ENCODE data around the gene ZNF785. TPM values are rescaled to one million over a fixed set of nuclear protein-coding genes. Genes with fewer than 3 reads are reported as not detected.

ZNF785 gene
- total and polyA plus RNA-seq, 2 donors from 2014 or later: 6.3 to 18.5 TPM

DNA sequence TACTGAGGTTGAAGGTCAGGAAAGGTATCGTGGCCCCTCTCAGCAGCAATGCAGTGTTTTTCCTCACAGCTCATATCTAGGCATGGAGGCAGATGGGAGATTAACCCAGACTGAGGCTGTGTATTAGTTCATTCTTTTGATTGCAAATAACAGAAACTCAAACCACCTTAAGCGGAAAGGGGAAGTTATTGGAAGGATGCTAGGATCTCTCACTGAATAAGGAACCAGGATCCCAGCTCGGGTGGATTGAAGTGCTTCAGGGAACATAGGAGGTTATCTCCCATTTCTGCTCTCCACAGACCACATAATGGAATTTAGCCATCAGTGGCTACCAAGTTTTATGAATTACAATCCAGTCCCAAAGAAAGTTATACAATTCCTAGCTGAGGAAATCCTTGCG is 16.5 kb upstream of the ZNF785 start:
- Histone ChIP-seq H3K4me1 (ENCODE audit: control insufficient read depth in 2 of 3, insufficient read depth in 2 of 3, low read depth in 1 of 3, low read length in 3 of 3) (peaks cover 0 to 13% (median 7%) of the 10 kb centered on the region in 3 donors), H3K9me3 (ENCODE audit: control insufficient read depth in 2 of 3, insufficient read depth in 1 of 3, low read length in 3 of 3) (no peaks in the 10 kb centered on the region), H3K4me3 (ENCODE audit: low read length in 3 of 3) (no peak overlapping the region), H3K27ac (ENCODE audit: low read depth in 2 of 2, low read length in 2 of 2) (no peak overlapping the region), H3K9ac (ENCODE audit: low read length in 3 of 3) (no peak overlapping the region), H3K27me3 (ENCODE audit: control insufficient read depth, insufficient read depth, low read length) (no peaks in the 10 kb centered on the region), H3K36me3 (ENCODE audit: control insufficient read depth in 2 of 3, insufficient read depth in 3 of 3, low read length in 3 of 3) (peaks cover 0 to 7% (median 2%) of the 10 kb centered on the region in 3 donors)
- TF ChIP-seq, protein P1, sequence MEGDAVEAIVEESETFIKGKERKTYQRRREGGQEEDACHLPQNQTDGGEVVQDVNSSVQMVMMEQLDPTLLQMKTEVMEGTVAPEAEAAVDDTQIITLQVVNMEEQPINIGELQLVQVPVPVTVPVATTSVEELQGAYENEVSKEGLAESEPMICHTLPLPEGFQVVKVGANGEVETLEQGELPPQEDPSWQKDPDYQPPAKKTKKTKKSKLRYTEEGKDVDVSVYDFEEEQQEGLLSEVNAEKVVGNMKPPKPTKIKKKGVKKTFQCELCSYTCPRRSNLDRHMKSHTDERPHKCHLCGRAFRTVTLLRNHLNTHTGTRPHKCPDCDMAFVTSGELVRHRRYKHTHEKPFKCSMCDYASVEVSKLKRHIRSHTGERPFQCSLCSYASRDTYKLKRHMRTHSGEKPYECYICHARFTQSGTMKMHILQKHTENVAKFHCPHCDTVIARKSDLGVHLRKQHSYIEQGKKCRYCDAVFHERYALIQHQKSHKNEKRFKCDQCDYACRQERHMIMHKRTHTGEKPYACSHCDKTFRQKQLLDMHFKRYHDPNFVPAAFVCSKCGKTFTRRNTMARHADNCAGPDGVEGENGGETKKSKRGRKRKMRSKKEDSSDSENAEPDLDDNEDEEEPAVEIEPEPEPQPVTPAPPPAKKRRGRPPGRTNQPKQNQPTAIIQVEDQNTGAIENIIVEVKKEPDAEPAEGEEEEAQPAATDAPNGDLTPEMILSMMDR (IDR thresholded peaks at IDR 0.05; ENCODE audit: borderline replicate concordance, extremely low read depth, insufficient read depth): no peak
- no peak for DNase-seq
- no peak for FAIRE-seq
- intact Hi-C loops (cut with DNase I): no loop called here

DNA sequence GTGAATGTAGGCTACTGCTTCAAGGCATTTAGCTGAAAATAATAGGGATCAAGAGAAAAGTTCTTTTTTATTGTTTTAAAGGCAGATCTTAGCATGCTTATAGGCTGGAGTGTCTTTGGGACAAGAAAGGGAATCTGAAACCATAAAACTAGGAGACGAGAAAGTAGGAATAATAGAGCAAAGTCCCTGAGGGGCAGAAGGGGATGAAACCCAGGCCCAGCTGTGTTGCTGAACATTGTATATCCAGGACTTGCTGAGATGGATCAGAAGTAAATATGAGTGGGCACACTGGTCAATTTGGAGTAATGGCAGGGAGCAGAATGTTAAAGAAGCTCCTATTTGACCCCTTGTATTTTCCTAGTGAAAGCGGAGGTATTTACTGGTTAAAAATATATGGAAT is 15.4 kb upstream of the ZNF785 start:
- H3K27ac ChIP-seq (ENCODE audit: low read depth in 2 of 2, low read length in 2 of 2): no peak overlapping the region

DNA sequence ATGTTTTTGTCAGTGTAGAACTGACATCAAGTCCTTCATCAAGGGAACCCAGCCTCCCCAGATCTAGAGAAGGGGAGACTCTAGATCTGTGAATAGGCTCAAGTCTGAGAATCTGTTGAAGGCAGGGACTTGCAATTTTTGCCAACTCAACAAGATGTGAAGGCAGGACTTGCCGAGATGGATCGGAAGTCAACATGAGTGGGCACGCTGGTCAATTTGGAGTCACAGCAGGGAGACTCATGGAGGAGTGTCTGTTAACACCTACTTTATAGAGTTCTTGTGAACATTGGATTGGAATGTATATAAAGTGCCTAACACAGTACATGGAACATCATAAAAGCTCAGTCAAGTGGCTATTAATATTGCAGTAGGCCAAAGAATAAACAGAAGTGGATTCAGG is 14.7 kb upstream of the ZNF785 start:
- intact Hi-C loops (cut with DNase I): no loop called here
- no peak for FAIRE-seq

More for the DNA sequence above, 15.4 kb upstream of the ZNF785 start:
- DNase-seq: no peak
- peaks cover 0 to 7% (median 2%) of the 10 kb centered on the region in 3 donors for H3K36me3 ChIP-seq (ENCODE audit: control insufficient read depth in 2 of 3, insufficient read depth in 3 of 3, low read length in 3 of 3)
- intact Hi-C loops (cut with DNase I): no loop called here
- H3K9ac ChIP-seq (ENCODE audit: low read length in 3 of 3): no peak overlapping the region
- H3K4me3 ChIP-seq (ENCODE audit: low read length in 3 of 3): no peak overlapping the region
- FAIRE-seq: no peak
- TF ChIP-seq, protein P1 (IDR thresholded peaks at IDR 0.05; ENCODE audit: borderline replicate concordance, extremely low read depth, insufficient read depth): no peak
- peaks cover 0 to 8% (median 4%) of the 10 kb centered on the region in 3 donors for H3K4me1 ChIP-seq (ENCODE audit: control insufficient read depth in 2 of 3, insufficient read depth in 2 of 3, low read depth in 1 of 3, low read length in 3 of 3)
- H3K27me3 ChIP-seq (ENCODE audit: control insufficient read depth, insufficient read depth, low read length): no peaks in the 10 kb centered on the region
- H3K9me3 ChIP-seq (ENCODE audit: control insufficient read depth in 2 of 3, insufficient read depth in 1 of 3, low read length in 3 of 3): no peaks in the 10 kb centered on the region

More for the DNA sequence above, 14.7 kb upstream of the ZNF785 start:
- TF ChIP-seq, protein P1 (IDR thresholded peaks at IDR 0.05; ENCODE audit: borderline replicate concordance, extremely low read depth, insufficient read depth): no peak
- H3K27ac ChIP-seq (ENCODE audit: low read depth in 2 of 2, low read length in 2 of 2): no peak overlapping the region
- peaks cover 0 to 7% (median 3%) of the 10 kb centered on the region in 3 donors for H3K4me1 ChIP-seq (ENCODE audit: control insufficient read depth in 2 of 3, insufficient read depth in 2 of 3, low read depth in 1 of 3, low read length in 3 of 3)
- H3K9ac ChIP-seq (ENCODE audit: low read length in 3 of 3): no peak overlapping the region
- H3K36me3 ChIP-seq (ENCODE audit: control insufficient read depth in 2 of 3, insufficient read depth in 3 of 3, low read length in 3 of 3): peaks cover 0 to 7% (median 2%) of the 10 kb centered on the region in 3 donors
- no peak for DNase-seq
- no peaks in the 10 kb centered on the region for H3K27me3 ChIP-seq (ENCODE audit: control insufficient read depth, insufficient read depth, low read length)
- H3K4me3 ChIP-seq (ENCODE audit: low read length in 3 of 3): no peak overlapping the region
- no peaks in the 10 kb centered on the region for H3K9me3 ChIP-seq (ENCODE audit: control insufficient read depth in 2 of 3, insufficient read depth in 1 of 3, low read length in 3 of 3)
